Measurements from ENCODE around the gene VSTM4. TPM values are rescaled to one million over a fixed set of nuclear protein-coding genes. Genes with fewer than 3 reads are reported as not detected.

VSTM4 gene
- polyA plus RNA-seq, 12 donors = 37.8 to 130 (median 44.2) TPM

DNA sequence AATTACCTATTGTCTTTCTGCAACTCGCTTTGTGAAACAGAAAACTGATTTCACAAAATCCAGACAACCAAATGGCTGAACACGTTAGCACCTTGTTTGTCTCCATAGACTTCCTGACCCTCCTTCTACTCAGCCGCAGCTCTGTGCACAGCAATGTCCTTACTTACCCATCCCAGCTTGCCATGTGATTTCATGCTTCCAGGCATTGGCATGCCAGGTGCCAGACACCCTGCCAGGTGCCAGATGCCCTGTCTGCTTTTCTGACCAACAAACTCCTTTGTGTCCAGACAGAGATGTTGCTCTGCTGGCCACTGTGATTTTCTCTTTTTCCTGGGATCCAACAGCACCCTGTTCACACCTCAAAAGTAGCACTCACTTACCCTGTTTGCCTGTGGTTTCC lies 34.6 kb upstream of the VSTM4 start:
- DNase-seq = no peak

DNA sequence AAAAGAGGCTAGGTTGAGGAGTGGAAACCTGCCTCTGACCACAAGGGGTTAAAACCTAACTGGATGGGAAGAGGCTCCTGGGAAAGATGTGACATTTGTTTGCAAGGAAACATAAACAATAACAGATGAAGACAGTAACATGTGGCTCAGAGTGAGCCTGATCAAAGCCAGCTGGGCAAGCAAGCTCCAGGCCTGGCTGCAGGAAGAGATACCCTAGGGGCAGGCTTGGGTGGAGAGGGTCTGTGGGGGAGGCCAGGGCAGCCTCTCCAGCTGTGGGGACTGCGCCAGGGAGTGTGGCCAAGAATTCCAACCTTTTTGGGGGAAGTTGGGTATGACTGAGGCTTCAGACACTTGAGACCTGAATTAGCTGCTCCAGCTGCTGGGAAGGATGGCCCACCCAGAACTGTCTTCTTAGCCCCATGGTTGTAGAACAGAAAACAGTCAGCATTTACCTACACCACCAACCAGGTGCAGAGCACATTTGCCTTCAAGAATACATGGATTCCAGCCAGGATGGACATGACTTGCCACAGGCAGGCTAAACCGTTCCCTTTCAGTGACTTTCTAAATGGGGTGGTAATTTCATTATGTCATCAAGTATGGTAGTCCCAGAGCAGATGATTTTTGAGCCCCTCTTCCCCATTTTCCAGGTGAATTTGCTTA lies 28.9 kb upstream of the VSTM4 start:
- DNase-seq = peak; percentile 60

DNA sequence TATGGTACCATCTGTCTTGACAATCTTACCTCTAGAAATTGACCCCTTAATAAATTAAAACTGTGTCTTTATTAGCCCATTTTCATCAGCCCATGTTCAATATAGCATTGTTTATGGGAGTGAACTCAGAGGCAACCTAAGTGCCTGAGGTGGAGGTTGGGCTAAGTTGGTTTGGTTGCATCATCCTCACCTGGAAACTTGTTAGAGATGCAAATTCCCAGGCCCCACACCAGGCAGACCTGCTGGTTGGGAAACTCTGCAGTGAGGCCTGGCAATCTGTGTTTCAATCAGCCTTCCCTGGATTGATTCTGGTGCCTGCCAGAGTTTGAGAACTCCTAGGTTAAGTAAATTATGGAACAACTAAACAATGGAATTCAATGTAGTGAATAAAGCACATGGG lies 27.9 kb upstream of the VSTM4 start:
- no peak for DNase-seq

DNA sequence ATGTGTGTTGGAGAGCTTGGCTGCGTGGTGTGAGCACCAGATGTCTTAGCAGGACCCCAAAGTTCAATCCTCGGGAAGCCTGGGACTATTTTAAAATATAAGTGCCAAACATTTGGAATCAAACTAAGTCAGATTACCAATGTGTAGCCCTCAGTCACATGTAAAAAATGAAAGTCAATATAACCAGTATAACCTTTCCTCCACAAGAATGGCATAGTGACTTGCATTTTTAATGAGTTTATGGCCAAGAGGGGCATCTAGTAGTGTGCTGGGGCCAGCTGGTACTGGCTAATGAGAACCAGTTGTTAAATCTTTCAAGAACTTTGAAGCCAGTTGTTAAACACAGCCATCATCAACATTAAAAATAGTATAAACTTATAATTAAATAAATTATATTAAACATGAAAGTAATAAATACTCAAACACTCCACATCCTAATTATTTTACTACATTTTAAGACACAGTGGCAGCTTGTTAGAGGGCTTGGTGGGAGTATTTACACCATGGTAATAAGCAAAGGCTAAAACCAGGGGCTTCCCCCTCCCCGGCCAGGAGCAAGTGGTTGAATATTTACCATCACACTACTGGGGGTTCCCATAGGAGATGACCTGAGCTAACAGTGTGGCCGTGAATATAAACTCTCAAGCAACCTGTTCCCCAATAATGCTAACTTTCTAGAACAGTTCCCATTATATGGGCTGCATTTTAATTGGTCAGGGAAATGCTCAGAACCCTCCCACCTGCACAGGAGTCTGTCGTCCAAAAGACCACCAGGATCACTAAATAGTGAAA lies 26.4 kb upstream of the VSTM4 start:
- no peak for DNase-seq

DNA sequence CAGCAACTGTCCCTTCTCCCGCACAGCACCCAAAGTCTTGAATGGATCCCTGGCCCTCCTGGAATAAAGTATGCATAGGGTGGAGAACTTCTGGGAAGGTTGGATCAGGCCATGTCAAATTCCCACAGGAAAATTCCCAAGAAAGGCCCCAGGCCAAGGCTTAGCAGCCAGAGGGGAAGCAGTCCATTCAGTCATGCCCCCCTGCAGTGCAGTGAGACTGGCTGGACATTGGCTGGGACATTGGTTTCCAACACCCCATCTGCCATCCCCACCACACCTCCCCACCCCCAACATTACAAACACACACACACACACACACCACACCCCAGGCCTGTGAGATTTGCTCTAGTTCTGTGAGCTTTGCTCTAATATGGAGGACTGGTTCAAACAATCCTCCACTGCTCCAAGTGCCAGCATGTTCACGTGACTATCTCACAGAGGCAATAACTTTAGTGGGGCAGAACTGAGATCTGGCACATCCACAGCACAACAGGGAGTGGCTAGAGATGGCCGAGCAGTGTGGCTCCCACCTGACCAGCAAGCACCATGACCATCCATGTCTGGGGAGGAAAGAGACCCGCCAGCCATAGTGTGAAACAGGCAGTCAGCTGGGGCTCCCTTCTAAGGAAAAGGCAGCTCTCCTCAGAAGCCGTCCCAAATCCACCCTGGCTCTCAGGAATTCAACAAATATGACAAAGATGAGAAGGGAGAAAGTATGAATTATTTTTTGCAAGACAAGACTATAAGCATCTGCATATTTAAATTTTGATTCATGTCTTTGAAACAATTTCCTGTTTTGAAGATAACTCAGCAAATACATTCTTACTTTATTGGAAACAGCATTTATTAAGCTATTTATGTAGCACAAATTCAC lies 25.2 kb upstream of the VSTM4 start:
- no peak for DNase-seq

DNA sequence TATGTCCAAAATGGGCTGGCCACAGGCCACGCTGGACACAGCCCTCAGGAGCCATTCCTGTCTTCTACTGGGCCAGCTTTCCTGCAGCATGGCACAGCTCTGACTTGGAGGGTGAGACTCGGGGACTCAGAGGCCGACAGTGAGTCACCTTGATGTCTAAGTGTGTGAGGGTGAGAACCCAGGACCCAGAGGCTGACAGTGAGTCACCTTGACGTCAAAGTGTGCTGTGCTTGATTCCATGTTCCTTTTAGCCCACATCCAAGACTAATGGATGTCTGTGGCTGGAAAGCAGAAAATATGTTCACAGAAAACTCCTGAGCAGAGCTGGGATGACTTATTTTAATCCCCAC lies 24.5 kb upstream of the VSTM4 start:
- DNase-seq = no peak

DNA sequence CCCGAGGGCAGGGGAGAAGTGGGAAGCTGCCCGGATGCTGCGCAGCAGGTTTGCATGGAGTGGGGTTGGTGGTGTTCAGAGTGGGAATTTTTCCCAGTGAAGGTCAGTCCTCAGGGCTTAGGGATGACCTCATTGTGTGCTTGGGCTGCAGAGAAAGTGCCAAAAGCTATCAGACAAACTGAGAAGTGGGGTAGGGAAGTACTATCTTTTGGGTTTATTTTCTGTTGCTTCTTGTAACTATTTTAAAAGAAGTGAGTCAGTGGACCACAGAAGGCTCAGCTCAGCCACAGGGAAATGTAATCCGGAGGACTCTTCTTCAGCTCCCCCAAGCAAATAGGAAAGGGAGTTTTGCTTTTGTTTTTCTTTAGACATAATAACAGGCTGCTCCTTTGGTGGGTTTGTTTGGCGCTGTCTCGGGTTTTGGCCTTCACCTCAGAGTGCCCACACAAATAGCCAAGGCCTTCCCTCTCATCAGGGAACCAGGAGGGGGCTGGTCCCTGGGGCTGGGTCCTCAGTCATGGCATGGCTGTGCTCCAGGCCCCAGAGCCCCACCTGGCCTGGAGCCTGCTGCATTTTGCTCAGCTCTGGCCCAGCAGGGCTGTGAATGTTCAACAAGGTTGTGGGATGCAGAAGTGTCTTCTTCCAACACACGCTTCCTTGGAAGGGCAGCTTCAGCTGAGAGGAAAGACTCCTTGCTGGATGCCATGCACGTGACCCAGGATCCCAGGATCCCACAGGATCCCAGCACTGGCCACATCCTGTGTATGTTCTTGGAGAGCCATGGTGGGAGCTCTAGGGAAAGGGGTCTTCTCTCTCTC lies 23.9 kb upstream of the VSTM4 start:
- no peak for DNase-seq

DNA sequence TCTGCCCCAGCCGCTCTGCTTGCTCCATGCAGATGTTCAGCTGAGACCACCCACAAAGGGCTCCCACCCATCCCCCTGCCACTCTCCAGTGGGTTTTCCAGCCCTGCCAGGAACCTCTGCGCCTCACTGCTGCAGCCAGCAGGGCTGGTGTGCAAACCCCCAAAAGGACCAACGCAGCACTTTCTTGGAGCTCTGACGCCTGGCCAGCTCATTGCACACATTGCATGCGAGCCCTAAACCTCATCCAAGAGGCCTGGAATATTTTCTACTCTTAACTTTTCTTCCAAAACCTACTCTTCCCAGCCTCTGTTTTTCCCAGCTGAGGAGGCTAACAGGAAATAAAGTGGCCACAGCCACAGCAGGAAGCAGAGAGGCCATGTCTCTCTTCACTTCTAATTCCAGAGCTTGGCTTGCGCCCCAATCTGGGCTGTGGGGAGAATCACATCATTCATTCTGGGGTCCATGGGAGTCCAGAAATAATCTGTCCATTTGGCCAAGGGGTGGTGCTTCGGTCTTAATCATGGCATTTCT lies 23.1 kb upstream of the VSTM4 start:
- DNase-seq = peak; percentile 83

DNA sequence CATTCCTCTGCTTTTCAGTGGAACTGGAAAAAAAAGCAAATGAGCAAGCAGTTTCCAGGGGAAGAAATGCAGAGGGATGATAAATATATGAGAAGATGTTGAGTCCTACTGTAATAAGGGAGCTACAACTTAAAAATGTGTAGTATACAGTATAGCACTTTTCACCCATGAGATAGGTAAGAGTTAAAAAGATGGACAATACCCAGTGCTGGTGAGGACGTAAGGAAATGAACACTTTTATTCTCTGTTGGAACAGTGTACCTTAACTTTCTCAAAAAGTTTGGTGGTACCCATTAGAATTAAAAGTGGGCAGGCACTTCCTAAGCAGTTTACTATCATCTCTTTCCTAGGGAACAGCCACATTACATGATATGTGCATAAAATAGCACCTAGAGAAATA lies 21.2 kb upstream of the VSTM4 start:
- no peak for DNase-seq

DNA sequence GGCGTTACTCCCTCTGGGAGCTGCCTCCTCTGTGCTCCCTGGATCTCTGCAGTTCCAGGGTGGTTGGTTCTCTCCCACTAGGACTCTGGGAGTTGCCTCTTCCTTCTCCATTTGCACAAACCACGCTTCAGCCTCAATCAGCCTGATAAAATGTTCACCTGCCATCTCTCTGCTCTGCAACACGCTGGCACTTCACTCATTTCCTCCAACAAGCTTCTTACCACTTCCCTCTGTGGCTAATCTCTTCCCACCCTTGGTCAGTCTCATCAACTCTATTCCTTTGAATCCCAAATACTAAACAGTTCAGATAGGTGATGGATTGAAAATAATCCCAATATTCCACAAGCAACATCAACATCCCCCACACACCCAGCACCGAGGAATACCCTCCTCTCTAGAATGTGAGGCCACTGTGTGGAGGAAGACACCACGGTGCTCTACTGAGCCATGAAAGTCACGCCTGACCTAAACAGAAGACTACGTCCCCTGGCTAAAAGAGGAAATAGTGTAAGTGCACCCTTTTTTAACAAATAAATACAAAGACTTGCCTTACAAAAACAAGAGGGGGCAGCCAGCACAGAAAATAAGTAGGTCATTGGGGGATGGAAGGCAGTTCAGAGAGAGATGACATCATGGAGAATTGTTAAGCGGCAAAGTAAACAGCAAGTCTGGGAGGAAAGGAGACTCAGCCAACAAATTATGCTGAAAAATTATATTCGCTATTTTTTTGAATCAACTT lies 20.4 kb upstream of the VSTM4 start:
- DNase-seq = no peak

DNA sequence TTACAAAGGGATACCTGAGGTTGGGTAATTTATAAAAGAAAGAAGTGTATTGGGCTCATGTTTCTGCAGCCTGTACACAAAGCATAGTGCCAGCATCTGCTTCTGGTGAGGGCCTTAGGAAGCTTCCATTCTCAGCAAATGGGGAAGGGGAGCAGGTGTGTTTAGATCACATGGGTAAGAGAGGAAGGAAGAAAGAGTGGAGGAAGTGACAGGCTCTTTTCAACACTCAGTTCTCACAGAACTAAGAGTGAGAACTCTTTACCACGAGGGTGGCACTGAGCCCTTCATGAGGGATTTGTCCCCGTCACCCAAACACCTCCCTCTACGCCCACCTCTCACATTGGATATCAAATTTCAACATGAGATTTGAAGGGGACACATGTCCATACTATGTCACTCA lies 19.0 kb upstream of the VSTM4 start:
- DNase-seq = no peak

DNA sequence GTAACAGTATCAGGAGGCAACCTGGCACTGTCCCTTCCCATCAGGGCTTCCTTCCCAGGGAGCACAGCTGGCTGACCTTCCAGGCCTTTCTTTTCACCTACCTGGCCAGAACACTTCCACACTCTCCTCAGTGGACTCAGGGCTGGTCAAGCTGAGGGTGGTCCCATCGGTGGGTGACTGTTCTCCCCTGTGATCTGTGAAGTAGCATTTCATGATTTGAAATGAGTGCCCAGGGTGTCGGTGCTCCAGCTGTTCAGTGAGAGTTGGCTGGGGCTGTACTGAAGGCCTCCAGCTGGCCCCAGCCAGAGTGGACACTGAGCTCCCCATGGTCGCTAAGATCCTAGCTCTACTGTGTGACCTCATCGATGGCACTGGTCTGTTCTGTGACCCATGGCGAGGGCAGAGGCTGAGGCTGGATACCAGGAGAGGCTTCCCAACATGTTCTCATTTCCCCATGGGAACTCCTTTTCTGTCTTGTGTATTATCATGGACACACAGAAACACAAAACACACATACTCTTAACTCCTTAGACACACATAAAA lies 18.5 kb upstream of the VSTM4 start, which contains the start of gene FAM170B:
Gene FAM170B (minus strand): TSS at position 316 of the 543 bp plus-strand sequence. CDS start 103 bp downstream, at position 213.
- no peak for DNase-seq

DNA sequence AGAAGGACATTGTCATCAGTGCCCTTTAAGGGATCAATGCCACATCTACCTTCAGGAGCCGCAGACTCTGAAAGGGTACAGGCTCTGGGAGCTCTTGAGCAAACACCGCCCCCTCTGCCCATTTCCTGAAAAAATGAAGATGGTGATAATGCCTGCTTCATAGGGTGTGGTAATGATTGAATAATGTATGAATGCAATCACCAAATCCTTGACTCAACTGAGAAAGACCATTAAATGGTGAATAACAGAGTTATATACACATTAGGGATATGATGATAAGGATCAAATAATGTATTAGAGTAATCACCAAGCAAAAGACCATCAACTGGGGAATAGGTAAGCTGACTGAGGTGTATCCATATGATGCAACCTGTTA lies 17.0 kb upstream of the VSTM4 start:
- no peak for DNase-seq

DNA sequence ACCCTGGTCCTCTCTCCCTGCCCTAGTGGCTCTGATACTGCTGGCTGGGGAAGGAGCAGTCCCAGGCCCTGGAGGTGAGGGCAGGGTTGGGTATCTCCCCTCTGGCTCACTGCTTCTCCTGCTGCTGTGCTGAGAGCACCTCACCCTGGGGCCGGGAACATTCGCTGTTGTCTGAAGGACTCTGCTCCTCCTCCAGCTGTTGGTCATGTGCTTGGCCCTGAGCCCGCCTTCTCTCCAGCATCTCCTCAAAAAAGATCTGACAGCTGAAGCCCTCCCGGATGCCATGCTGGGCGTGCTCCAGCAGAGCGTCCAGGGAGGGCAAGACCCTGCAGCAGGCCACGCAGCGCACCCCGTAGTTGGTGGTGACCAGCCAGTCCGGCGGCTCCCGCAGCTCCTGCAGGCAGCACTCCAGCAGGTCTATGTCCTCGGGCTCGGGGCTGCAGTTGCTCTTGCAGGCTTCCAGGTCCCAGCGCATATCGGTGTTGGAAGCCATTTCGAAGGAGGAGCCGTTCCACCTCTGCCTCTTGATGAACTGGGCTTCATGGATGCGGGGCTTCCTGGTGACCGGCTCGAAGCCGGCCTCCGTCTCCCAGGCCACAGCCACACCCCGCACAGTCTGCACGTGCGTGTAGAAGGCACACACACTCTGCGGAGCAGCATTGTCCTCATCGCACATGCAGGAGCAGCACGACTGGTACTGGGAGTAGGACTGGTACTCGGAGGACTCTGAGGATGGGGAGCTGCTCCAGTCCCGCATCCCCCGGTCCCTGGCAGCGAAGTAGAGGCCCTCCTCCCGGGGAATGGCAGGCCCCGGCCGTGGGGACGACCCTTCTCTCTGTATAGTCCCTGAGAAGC lies 16.4 kb upstream of the VSTM4 start:
- no peak for DNase-seq

DNA sequence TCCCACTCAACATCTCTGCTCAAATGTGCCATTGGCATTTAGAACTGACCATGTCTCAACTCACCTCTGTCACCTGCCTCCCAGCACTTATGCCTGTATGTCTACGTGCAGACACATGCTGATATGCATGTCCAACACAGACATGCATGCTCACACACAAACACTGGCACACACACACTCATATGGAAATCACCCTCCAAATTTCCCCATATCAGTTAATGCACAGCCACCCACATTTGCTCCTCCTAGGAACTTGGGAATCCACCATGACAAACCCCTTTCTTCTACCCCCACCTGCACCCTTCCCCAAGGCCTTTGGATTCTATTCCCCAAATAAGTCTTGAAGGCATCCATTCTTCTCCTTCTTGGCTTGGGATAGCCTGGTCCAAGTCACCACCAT lies 14.1 kb upstream of the VSTM4 start:
- DNase-seq = no peak

DNA sequence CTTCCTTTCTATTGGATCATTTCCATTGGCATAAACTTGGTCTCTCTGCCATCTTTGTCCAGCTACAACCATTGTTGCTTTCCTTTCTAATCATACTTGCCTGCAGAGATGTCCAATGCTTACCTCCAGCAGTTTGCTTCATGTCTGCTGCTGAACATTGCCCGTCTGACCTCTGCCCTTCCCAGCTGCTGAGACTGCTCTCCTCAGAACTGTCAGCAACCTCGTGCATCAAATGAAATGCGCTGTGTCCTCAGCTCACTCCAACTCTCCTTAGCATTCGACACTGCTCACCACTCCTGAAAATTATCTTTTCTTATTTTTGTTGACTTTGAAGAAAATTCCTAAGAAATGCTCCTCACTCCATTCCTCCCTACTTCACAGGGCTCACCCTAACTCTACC lies 13.5 kb upstream of the VSTM4 start:
- no peak for DNase-seq

DNA sequence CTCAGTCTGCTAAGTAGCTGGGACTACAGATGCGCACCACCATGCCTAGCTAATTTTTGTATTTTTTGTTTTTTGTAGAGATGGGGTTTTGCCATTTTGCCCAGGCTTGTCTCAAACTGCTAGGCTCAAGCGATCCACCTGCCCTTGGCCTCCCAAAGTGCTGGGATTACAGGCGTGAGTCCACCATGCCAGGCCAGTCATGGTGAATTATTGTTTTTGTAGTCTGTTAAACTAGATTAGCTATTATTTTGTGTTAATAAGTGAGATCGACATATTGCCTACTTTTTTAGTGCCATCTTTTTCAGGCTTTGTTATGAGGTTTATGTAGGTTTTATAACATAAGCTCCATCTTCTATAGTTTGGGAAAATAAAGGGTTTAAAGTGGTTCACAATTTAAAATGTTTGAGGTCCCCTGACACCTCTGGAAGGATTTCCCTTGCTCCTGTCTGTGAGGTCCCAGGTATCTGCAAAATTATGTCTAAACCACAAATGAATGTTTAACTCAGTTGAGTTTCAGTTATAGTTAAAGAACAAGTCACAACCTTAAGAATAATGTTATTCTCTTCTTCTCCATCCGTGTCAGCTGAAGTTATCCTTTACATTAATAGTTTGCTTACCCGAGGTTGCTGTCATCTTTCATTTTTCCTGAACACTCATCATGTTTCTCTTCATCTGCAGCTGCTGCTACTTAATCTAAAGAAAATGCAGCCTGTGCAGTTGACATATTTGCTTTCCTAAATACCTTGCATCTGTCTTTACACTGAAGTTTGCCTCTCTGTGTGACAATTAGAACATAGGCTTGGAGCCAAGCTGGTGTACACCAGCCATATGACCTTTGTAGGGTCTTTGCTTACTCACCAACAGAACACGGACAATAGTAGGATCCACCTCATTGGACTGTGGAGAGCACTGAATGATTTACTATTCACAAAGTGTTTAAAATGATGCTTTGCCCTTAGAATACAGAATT lies 8.9 kb upstream of the VSTM4 start:
- DNase-seq = no peak

DNA sequence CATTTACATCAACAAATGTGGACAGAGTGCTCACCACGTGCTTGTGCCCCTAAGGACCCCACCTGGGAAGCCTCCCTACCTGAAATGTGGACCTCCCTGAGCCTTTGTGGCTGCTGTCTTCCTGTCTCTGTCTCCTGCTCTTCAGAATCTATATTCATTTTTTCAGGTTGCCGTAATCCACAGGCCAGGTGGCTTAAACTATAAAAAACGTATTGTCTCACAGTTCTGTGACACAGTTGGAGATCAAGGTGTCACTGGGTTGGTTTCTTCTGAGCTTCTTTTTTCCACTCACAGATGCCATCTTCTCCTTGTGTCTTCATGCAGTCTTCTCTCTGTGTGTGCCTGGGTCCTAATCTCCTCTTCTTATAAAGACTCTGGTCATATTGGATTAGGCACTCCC lies 5.6 kb upstream of the VSTM4 start:
- no peak for DNase-seq

Measured in muscle of arm (tissue), 12 donors.